Glutamatergic neuron (in vitro differentiated cells): Measurements from ENCODE around the gene ADI1. TPM values are rescaled to one million over a fixed set of nuclear protein-coding genes. Genes with fewer than 3 reads are reported as not detected.
A peak's percentile ranks its signal among the peaks of the same experiment; 100 is the strongest.

Experiments used
- DNase-seq: peaks from one replicate; pipeline ENCODE4 v3.0.0; 2022
- H3K27ac Mint-ChIP-seq: one replicate; pipeline ENCODE4 v1.8.0; 2020; ENCODE audit warnings: mild to moderate bottlenecking, mixed read lengths, inconsistent platforms; ENCODE audit not compliant: unreplicated experiment
- H3K27me3 Mint-ChIP-seq: one replicate; pipeline ENCODE4 v1.8.0; 2020; ENCODE audit warnings: mild to moderate bottlenecking, moderate library complexity, mixed read lengths, inconsistent platforms; ENCODE audit not compliant: unreplicated experiment
- H3K36me3 Mint-ChIP-seq: one replicate; pipeline ENCODE4 v1.8.0; 2020; ENCODE audit warnings: mild to moderate bottlenecking, mixed read lengths, inconsistent platforms; ENCODE audit not compliant: unreplicated experiment
- H3K4me1 Mint-ChIP-seq: one replicate; pipeline ENCODE4 v1.8.0; 2020; ENCODE audit warnings: mild to moderate bottlenecking, low read depth, mixed read lengths, inconsistent platforms; ENCODE audit not compliant: unreplicated experiment
- H3K4me3 Mint-ChIP-seq: one replicate; pipeline ENCODE4 v1.8.0; 2020; ENCODE audit warnings: mild to moderate bottlenecking, mixed read lengths, inconsistent platforms; ENCODE audit not compliant: unreplicated experiment
- H3K9me3 Mint-ChIP-seq: one replicate; pipeline ENCODE4 v1.8.0; 2020; ENCODE audit warnings: mild to moderate bottlenecking, moderate library complexity, mixed read lengths, inconsistent platforms; ENCODE audit not compliant: unreplicated experiment
- total RNA-seq: library from RNA; stranded (reverse); fragmentation: NEBNext Ultra II Directional; extraction: Animal tissue kit (Norgen Biotek cat#: 25700); gene quantifications from one replicate; pipeline ENCODE4 v1.2.1, GENCODE V29; 2021; ENCODE audit not compliant: unreplicated experiment
- TF ChIP-seq, protein P1 (sequence below): fragments of 200-600 bp; sonication (generic); IDR thresholded peaks from one replicate; pipeline ENCODE4 v1.5.0; 2021; ENCODE audit not compliant: partially characterized antibody, unreplicated experiment

The ADI1 gene
- total RNA-seq, 1 donor from 2014 or later: 16.0 TPM

DNA sequence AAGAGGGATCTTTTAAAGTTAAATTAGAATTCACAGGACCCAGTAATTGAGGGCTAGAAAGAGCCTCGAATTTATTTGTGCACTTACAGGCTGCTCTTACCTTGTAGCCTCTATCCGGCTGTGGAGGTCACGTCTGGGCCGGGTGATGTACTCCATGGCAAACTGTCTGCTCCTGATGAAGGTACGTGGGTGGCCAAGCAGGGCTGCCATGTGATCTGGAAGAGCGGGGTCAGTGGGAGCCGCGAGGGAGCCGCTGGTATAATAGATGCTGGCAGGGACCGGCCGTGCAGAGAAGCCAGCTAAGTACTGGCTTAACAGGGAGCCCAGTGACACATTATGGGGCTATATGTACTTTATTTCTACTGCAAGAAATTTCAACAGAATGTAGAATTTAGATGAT, 59.2 kb downstream of the ADI1 start:
- Mint-ChIP-seq H3K4me1 (peaks cover 24% of the 10 kb centered on the region), H3K4me3 (no peak overlapping the region), H3K9me3 (peaks cover 3% of the 10 kb centered on the region), H3K27me3 (peaks cover 6% of the 10 kb centered on the region), H3K27ac (peak overlapping the region; percentile 43), H3K36me3 (peaks cover 14% of the 10 kb centered on the region)
- no peak for DNase-seq
- TF ChIP-seq, protein P1, sequence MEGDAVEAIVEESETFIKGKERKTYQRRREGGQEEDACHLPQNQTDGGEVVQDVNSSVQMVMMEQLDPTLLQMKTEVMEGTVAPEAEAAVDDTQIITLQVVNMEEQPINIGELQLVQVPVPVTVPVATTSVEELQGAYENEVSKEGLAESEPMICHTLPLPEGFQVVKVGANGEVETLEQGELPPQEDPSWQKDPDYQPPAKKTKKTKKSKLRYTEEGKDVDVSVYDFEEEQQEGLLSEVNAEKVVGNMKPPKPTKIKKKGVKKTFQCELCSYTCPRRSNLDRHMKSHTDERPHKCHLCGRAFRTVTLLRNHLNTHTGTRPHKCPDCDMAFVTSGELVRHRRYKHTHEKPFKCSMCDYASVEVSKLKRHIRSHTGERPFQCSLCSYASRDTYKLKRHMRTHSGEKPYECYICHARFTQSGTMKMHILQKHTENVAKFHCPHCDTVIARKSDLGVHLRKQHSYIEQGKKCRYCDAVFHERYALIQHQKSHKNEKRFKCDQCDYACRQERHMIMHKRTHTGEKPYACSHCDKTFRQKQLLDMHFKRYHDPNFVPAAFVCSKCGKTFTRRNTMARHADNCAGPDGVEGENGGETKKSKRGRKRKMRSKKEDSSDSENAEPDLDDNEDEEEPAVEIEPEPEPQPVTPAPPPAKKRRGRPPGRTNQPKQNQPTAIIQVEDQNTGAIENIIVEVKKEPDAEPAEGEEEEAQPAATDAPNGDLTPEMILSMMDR: no peak

DNA sequence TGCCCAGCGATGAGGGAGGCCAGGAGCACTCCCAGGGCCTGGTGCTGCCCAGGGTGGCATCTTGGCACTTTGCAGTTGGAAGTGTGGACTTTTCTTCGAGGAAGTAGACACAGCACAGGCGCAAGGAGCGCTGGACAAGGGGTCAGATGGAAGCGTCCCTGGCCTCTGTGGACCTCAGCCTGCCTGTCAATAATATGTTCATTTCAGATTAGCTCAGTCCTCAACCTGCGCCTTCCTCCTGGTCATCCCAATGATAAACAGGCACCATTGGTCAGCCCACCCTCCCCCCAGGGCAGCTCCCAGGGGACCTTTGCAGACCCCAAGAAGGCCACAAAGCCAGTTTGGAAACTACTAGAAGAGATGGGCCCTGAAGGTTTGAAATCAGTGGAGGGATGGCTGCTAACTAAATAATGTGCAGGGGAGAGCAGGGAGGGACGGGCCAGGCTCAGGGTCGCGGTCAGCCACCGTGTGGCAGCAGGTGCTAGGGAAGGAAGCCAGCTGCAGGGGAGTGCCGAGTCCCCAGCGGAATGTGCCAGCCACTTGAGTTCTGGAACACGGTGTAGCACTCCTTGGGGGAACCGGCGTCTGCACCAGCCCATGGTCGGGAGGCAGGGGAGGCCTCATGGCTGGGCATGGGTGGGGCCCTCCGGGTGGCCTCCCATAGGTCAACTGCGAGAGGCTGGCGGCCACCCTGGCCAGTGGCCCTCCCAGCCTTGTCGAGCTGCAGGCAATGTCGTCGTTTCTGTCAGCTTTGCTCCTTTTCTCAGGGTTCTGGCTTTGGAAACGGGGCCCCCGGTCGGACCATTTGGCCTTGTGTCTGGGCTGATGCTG, 59.9 kb downstream of the ADI1 start:
- H3K36me3 Mint-ChIP-seq: peaks cover 15% of the 10 kb centered on the region
- no peak overlapping the region for H3K27ac Mint-ChIP-seq
- peaks cover 6% of the 10 kb centered on the region for H3K27me3 Mint-ChIP-seq
- H3K4me3 Mint-ChIP-seq: no peak overlapping the region
- peaks cover 23% of the 10 kb centered on the region for H3K4me1 Mint-ChIP-seq
- DNase-seq: no peak
- TF ChIP-seq, protein P1: no peak
- no peaks in the 10 kb centered on the region for H3K9me3 Mint-ChIP-seq

DNA sequence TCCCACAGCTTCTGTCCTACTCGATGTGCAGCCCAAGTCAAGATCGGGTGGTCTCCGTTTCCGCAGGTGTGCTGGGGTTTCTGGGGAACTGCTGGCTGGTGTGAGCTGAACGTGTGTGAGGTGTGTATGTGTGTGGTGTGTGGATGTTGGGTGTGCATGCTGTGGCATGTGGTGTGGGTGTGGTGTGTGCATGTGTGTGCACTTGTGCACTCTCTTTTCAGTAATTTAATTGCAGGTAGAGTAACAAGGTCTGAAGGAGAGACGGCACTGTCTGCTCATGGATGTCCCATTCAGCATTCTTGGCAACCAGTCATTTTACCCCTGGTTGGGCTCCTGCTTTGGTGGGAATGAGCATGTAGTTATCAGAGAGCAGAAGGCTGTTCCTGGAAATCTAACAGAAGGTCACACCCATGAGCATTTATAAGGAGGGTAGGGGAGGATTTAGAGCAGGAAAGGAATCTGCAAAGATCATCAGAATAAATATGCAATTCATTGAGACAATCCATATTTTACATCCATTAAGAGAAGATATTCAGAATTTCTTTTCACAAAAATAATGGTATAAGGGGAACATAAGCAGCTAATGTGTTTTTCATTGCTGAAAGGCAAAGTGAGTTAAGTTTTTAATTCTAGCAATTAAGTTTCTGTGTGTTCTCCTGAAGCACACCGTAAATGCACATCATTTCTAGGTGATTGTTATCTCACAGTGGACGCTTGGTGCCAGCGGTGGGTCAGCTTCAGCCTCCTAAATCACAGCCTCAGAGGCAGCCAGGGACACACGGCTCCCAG, 60.7 kb downstream of the ADI1 start:
- Mint-ChIP-seq H3K27me3 (peaks cover 3% of the 10 kb centered on the region), H3K4me3 (no peak overlapping the region), H3K36me3 (peaks cover 18% of the 10 kb centered on the region), H3K27ac (no peak overlapping the region), H3K4me1 (peaks cover 24% of the 10 kb centered on the region), H3K9me3 (peaks cover 3% of the 10 kb centered on the region)
- TF ChIP-seq, protein P1: no peak
- no peak for DNase-seq

DNA sequence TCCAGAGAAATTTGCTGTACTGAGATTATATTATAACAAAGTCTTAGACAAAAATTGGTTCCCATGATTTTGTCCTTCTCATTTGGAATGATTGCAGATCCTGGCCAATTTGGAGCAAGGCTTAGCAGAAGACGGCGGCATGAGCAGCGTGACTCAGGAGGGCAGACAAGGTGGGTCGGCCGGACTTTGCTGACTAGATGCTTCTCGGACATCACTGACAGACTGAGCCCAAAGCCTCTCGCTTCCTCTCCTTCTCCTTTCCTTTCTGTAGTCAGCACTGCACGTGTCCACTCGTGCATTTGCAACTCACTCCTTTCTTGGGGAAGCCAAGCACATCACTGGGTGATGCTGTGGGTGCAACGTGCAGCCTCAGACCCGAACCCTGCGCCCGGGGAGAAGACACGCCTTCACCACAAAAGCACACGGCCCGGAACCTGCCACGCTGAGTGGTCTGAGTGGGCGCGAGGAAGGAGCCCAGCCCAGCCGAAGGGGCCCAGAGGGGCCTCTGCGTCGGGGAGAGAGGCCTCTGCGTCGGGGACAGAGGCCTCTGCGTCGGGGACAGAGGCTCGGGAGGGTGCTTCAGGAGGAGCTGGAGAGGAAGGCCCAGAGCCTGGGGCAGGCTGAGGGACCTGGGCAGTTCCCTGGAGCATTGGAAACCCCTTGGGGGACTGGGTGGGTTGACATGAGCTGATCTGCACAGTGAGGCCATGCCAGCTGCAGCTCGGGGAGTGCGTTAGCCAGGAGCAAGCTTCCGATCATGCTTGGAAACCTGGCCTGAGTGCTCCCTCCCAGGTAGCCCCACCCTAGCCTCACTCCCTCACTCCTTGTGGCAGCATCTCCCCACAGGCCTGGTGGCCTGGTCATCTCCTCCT, 61.6 kb downstream of the ADI1 start:
- H3K4me1 Mint-ChIP-seq: peaks cover 25% of the 10 kb centered on the region
- TF ChIP-seq, protein P1: no peak
- peaks cover 18% of the 10 kb centered on the region for H3K36me3 Mint-ChIP-seq
- H3K27me3 Mint-ChIP-seq: peaks cover 5% of the 10 kb centered on the region
- peaks cover 3% of the 10 kb centered on the region for H3K9me3 Mint-ChIP-seq
- no peak for DNase-seq
- no peak overlapping the region for H3K4me3 Mint-ChIP-seq
- H3K27ac Mint-ChIP-seq: no peak overlapping the region
